Ecto neural progenitor cell (in vitro differentiated cells): ENCODE data around the gene ISG20.
A peak's percentile ranks its signal among the peaks of the same experiment; 100 is the strongest.

Experiments
- DNase-seq: peaks from one replicate; pipeline ENCODE4 v3.0.0-alpha.2; 2018; ENCODE audit warnings: low spot score

Gene ISG20

GRCh38 chr15:88655103-88655553 lies 16.3 kb downstream of the ISG20 start:
- no peak for DNase-seq

DNA sequence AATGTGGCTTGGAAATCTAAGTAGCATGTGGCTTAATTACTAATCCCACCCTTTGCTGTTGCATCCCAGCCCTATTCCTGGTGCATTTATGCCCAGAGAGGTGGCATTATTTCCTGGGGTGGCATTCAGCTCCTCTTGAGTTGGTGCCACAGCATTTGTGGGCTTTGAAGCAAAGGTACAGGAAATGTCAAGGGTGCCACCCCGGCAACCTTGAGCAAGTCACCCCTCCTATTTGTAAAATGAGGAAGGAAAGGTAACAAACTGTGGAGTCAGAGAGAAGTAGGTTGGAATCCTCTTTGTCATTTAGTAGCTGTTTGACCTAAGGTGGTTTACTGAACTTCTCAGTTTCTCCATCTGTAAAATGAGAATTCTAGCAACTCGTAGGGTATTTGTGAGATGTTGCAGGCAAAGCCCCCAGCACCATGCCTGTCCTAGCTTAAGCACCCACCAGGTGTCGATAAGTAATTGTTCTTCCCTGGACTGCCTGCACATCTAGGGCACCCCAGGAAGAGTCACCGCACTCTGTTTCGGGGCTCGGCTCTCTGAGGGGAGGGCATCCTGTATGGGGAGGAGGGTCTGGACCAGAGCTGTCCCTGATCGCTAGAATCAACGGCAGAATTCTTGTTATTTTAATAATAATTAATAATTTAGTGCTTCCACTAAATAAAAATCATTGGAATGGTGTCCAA lies 17.1 kb downstream of the ISG20 start:
- no peak for DNase-seq

DNA sequence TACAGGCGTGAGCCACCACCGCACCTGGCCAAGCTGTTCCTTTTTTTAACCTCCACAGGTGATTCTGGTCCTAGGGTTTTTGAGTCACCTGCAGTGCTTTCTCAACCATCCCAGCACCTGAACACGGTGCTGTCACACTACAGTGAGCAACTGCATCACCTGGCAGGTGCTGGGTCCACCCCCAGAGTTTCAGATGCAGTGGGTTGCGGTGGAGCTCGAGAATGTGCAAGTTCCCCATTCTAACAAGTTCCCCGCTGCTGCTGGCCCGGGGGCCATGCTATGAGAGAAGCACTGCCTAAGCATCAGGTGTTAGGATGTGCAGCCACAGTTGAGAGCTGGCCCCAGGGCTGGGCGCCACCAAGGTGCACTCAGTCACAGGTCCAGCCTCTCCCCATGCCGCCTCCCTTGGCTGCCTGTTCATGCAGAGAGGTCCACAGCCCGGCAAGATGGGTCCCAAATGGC lies 18.0 kb downstream of the ISG20 start:
- DNase-seq = no peak

DNA sequence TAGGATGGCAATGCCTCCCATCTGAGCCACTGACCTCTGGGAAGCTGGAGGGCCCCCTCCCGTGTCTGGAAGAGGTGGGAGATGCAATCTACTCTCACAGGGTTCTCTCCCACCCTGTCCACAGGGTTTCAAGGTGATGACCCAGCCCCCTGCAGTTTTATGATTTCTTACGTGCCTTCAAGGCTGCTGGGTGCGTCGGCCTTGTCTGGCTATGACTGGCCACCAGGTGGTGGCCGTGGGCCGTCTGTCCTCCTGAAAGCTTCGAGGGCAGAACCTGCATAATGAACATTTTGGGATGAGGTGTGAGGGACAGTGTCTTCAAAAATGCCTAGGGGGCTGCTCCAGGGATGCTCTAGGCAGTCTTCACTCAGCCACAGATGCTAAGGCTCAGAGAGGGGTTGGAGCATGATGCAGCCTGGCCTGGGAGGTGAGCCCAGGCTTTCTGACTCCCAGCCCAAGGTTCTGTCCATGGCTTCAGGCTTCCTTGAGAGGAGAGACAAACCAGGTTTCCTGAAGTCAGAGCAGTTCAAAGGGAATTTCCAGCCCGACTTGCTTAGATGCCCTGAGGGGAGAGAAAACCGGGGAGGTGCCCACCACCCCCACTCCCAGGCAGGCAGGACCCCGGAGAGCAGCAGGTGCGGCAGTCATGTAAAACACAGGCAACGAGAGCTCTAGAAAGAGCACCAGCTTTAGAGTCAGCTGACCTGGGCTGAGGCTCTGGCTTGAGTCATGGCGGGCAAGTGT lies 18.7 kb downstream of the ISG20 start:
- peak; percentile 75 for DNase-seq

GRCh38 chr15:88658070-88658965 lies 19.5 kb downstream of the ISG20 start:
- DNase-seq = no peak

GRCh38 chr15:88658972-88659931 lies 20.4 kb downstream of the ISG20 start:
- DNase-seq = no peak

DNA sequence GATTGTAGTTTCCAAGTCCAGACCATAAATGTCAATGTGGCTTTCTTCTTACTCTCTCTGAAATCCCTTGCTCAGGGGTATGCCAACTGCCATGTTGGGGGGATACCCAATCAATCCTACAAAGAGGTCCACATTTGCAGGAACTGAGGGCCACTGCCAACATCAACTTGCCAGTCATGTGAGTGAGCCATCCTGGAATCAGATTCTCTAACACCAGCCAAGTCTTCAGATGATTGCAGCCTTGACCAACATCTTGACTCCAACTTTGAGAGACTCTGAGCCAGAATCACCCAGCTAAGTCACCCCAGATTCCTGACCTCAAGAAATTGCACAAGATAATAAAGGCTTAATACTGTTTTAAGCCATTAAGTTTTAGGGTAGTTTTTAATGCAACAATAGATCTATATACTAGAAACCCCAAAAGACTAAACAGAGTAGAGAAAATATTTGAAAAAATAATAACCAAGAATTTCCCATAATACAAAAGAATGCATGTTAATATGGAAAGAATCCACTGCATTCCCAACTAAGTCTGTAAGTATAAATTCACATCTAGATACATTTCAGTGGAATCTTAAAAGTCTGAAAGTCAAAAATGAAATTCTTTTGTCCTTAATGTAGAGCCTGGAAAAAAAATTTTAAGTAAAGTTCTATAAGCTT lies 22.4 kb downstream of the ISG20 start:
- DNase-seq = no peak

- no peak for DNase-seq
Observed at GRCh38 chr15:88661761-88662556, 23.1 kb downstream of the ISG20 start.

DNA sequence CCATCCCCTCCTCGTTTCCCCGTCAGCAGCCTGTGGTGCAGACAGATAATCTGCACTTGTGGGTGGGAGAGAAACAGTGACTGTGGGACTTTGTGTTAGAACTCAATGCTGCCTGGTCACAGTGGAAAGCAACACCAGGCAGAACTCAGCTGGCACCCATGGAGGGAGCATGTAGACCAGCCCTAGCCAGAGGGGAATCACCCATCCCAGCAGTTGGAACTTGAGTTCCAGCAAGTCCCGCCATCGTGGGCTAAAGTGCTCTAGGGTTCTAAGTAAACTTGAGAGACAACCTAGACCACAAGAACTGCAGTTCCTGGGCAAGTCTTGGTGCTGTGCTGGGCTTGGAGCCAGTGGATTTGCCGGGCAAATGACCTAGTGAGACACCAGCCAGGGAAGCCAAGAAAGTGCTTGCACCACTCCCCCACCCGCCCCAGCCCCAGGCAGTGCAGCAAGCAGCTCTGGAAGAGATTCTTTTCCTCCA lies 24.4 kb downstream of the ISG20 start:
- no peak for DNase-seq

DNA sequence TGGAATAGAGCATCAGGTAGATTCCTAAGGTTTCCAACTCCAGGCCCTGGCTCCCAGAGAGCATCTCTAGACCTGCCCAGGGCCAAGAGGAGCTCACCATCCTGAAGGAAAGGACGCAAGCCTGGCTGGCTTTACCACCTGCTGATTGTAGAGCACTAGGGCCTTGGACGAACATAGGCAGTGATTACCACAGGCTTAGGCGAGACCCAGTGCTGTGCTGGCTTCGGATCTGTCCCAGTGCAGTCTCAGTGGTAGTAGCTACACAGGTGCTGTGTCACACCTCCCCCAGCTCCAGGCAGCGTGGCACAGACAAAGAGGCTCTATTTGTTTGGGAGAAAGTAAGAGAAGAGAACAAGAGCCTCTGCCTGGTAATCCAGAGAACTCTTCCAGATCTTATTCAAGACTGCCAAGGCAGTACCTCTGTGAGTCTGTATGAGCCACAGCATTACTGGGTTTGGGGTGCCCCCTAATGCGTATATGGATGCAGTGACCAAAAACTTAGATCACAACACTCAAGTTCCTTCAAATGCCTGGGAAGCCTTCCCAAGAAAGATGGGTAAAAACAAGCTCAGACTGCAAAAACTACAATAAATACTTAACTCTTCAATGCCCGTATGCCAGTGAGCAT lies 25.4 kb downstream of the ISG20 start:
- DNase-seq = no peak

DNA sequence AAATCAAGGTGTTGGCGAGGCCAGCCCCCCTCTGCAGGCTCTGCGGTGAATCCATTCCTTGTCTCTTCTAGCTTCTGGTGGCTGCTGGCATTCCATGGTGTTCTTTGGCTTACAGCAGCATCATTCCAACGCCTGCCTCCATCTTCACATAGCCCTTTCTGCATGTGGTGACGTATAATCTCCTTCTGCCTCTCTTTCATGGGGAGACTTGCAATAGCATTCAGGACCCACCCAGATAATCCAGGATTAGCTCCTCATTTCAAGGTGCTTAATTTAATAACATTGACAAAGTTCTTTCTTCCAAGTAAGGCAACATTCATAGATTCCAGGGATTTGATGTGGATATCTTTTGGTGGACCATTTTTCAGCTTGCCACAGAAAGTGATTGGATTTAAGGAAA lies 35.8 kb downstream of the ISG20 start:
- DNase-seq = no peak

GRCh38 chr15:88678755-88679154 lies 39.9 kb downstream of the ISG20 start:
- no peak for DNase-seq

DNA sequence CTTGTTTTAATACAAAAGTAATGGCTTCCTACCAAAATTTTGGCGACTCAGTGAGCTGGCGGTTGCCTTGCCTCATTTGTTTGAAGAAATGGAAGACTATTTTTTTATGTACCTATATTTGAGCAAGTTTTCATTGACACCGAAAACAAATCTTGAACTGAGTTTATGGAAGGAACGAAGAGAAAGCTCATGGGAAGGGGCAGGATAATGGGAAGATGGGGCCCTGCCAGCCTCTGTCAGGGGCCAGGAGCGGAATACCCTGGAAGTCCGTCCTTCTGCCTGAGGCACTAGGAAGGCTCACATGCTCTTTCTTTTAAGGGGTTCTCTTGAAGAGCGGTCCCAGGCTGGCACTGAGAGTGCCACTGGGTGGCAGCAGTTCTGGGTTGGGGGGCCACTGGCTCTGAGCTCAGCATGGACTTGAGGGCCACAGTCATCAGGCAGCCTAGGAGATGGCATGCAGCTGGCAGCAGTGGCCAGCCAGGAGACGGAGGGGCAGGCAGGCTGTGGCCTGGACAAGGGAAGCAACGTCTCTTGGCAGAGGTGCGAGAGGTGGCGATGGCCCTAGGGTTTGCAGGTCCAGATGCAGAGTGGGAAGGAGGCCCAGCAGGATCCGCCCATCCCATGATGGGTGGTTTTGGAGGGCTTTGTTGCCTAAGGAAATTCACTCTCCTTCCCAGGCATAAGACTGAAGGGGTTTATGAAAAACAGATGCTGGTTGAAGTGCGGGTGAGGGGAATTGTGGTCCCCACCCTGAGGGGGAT lies 41.6 kb downstream of the ISG20 start:
- DNase-seq = no peak

- no peak for DNase-seq
Observed at GRCh38 chr15:88681610-88682221, 42.9 kb downstream of the ISG20 start.

DNA sequence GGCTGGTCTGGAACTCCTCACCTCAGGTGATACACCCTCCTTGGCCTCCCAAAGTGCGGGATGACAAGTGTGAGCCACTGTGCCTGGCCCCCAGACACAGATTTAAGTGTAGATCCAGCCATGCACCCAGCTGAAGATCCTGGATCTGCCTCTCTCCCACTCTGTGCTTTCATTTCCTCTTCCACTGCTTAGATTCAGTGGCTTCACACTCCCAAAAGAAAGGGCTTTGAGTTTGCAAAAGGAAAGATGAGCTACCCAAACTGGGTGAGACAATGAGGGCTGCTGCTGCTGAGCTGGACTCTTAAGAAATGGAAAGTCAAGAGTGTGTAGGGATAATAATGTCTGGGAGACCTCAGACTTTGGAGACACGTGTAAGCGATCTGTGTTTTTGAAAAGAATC lies 45.5 kb downstream of the ISG20 start:
- DNase-seq = no peak

- no peak for DNase-seq
Observed at GRCh38 chr15:88686166-88686565, 47.4 kb downstream of the ISG20 start.

- no peak for DNase-seq
Observed at GRCh38 chr15:88688394-88688933, 49.6 kb downstream of the ISG20 start.

- no peak for DNase-seq
Observed at GRCh38 chr15:88690331-88690730, 51.5 kb downstream of the ISG20 start.
